Vagina (tissue), 2 donors: Measurements from ENCODE around the gene EPS8L3. TPM values are rescaled to one million over a fixed set of nuclear protein-coding genes. Genes with fewer than 3 reads are reported as not detected.

Experiments used
- DNase-seq, 2 donors: peaks; one replicate each; pipeline ENCODE4 v3.0.0-alpha.2; 2017; ENCODE audit errors: extremely low spot score in 2 of 2
- H3K27ac ChIP-seq: fragments of 200-600 bp; sonication (generic); one replicate; pipeline ENCODE4 v1.5.1; 2019
- H3K27me3 ChIP-seq: fragments of 200-600 bp; sonication (generic); one replicate; pipeline ENCODE4 v1.5.1; 2019
- H3K36me3 ChIP-seq, 2 donors: fragments of 200-600 bp; sonication (generic); one replicate each; pipeline ENCODE4 v1.5.1; 2017 to 2019
- H3K4me1 ChIP-seq: fragments of 200-600 bp; sonication (generic); one replicate; pipeline ENCODE4 v1.5.1; 2019
- H3K4me3 ChIP-seq, 2 donors: fragments of 200-600 bp; sonication (generic); 1 replicate in 1 of 2; 2 replicates in 1 of 2; pipeline ENCODE4 v1.5.1; 2016 to 2019
- H3K9me3 ChIP-seq: fragments of 200-600 bp; sonication (generic); one replicate; pipeline ENCODE4 v1.5.1; 2019
- CTCF ChIP-seq, 3 experiments: fragments of 450-650 bp in 2 of 3; fragments of 200-600 bp in 1 of 3; sonication (generic) in 1 of 3; IDR thresholded peaks; one replicate each; pipeline ENCODE4 v1.5.1; 2017 to 2019; ENCODE audit warnings: antibody characterized with exemption in 3 of 3, mild to moderate bottlenecking in 2 of 3, moderate library complexity in 2 of 3
- POLR2A ChIP-seq, 2 donors: fragments of 450-650 bp; IDR thresholded peaks; one replicate each; pipeline ENCODE4 v1.6.1; 2017; ENCODE audit warnings: antibody characterized with exemption in 2 of 2, mild to moderate bottlenecking in 2 of 2, moderate library complexity in 2 of 2
- POLR2AphosphoS5 ChIP-seq, 2 donors: sonication (generic); formaldehyde crosslinking; IDR thresholded peaks; one replicate each; pipeline ENCODE4 v1.9.0; 2017; ENCODE audit warnings: antibody characterized with exemption in 2 of 2, mild to moderate bottlenecking in 2 of 2, low read depth in 1 of 2; ENCODE audit not compliant: insufficient read depth in 1 of 2
- intact Hi-C: fragments of 100-400 bp; cut with DNase I; formaldehyde crosslinking; loops from one replicate; pipeline ENCODE4 v1.15.1; 2023
- total RNA-seq: library from RNA; depleted of rRNA; stranded (reverse); fragments of >200 nt; gene quantifications from one replicate; pipeline ENCODE4 v1.2.3, GENCODE V29; 2016

The EPS8L3 gene
- total RNA-seq, 1 donor from 2014 or later = not detected

- H3K4me1 ChIP-seq = peaks cover 47% of the 10 kb centered on the region
- H3K36me3 ChIP-seq = no peaks in the 10 kb centered on the region
- H3K9me3 ChIP-seq = no peaks in the 10 kb centered on the region
- TF ChIP-seq POLR2AphosphoS5 (IDR thresholded peaks at IDR 0.05; ENCODE audit: insufficient read depth in 1 of 2, low read depth in 1 of 2) (no peak), CTCF (IDR thresholded peaks at IDR 0.05) (no peak), POLR2A (IDR thresholded peaks at IDR 0.05) (no peak)
- H3K27ac ChIP-seq = no peak overlapping the region
- no peaks in the 10 kb centered on the region for H3K27me3 ChIP-seq
- intact Hi-C loops = no loop called here
- H3K4me3 ChIP-seq = no peak overlapping the region
- DNase-seq = no peak
Measured at GRCh38 chr1:109789551-109790180, 25.9 kb upstream of the EPS8L3 start.

- H3K27me3 ChIP-seq = no peaks in the 10 kb centered on the region
- H3K36me3 ChIP-seq = no peaks in the 10 kb centered on the region
- H3K27ac ChIP-seq = no peak overlapping the region
- H3K4me1 ChIP-seq = peaks cover 47% of the 10 kb centered on the region
- intact Hi-C loops = no loop called here
- no peaks in the 10 kb centered on the region for H3K9me3 ChIP-seq
- TF ChIP-seq POLR2AphosphoS5 (IDR thresholded peaks at IDR 0.05; ENCODE audit: insufficient read depth in 1 of 2, low read depth in 1 of 2) (no peak), CTCF (IDR thresholded peaks at IDR 0.05) (no peak), POLR2A (IDR thresholded peaks at IDR 0.05) (no peak)
- DNase-seq = no peak
- no peak overlapping the region for H3K4me3 ChIP-seq
Measured at GRCh38 chr1:109788695-109789521, 25.2 kb upstream of the EPS8L3 start.

- TF ChIP-seq POLR2AphosphoS5 (IDR thresholded peaks at IDR 0.05; ENCODE audit: insufficient read depth in 1 of 2, low read depth in 1 of 2) (no peak), POLR2A (IDR thresholded peaks at IDR 0.05) (no peak), CTCF (IDR thresholded peaks at IDR 0.05) (no peak)
- Histone ChIP-seq H3K27ac (no peak overlapping the region), H3K9me3 (no peaks in the 10 kb centered on the region), H3K4me3 (no peak overlapping the region), H3K4me1 (peaks cover 47% of the 10 kb centered on the region), H3K27me3 (no peaks in the 10 kb centered on the region), H3K36me3 (no peaks in the 10 kb centered on the region)
- intact Hi-C loops = no loop called here
- no peak for DNase-seq
Measured at GRCh38 chr1:109787845-109788601, 24.3 kb upstream of the EPS8L3 start.

GRCh38 chr1:109787211-109787844 is 23.6 kb upstream of the EPS8L3 start:
- H3K4me3 ChIP-seq = no peak overlapping the region
- H3K27ac ChIP-seq = no peak overlapping the region
- no peak for DNase-seq
- H3K36me3 ChIP-seq = no peaks in the 10 kb centered on the region
- H3K27me3 ChIP-seq = no peaks in the 10 kb centered on the region
- no peaks in the 10 kb centered on the region for H3K9me3 ChIP-seq
- peaks cover 47% of the 10 kb centered on the region for H3K4me1 ChIP-seq
- intact Hi-C loops = no loop called here
- TF ChIP-seq POLR2AphosphoS5 (IDR thresholded peaks at IDR 0.05; ENCODE audit: insufficient read depth in 1 of 2, low read depth in 1 of 2) = no peak
- no peak for TF ChIP-seq POLR2A (IDR thresholded peaks at IDR 0.05)
- TF ChIP-seq CTCF (IDR thresholded peaks at IDR 0.05) = no peak
